ENCODE data around the gene TINAGL1. TPM values are rescaled to one million over a fixed set of nuclear protein-coding genes. Genes with fewer than 3 reads are reported as not detected.

The TINAGL1 gene
- polyA plus RNA-seq, 2 of the 4 experiments (the other 2 are of a cell fraction), result 0.22 to 0.88 TPM

- ChIA-PET CTCF (interaction anchor here (1.5 to 15.8 kb wide), 2 partner anchors 30 to 50 kb away, joined by 7 to 252 read pairs; partner anchors contain the start of gene TINAGL1), POLR2A (no interaction called here)
- FAIRE-seq (no peak), DNase-seq (ENCODE audit: low read depth in 1 of 2, low spot score in 1 of 2) (no peak), ATAC-seq (no peak)
- no peak for TF ChIP-seq RCOR1 (IDR thresholded peaks at IDR 0.05; ENCODE audit: low read depth, low read length)
- TF ChIP-seq CBX2 (IDR thresholded peaks at IDR 0.05; ENCODE audit: borderline replicate concordance, low read depth), result no peak
- no peak for TF ChIP-seq CBX8 (IDR thresholded peaks at IDR 0.05)
- TF ChIP-seq NR3C1 (IDR thresholded peaks at IDR 0.05), result no peak
- TF ChIP-seq, protein P1, sequence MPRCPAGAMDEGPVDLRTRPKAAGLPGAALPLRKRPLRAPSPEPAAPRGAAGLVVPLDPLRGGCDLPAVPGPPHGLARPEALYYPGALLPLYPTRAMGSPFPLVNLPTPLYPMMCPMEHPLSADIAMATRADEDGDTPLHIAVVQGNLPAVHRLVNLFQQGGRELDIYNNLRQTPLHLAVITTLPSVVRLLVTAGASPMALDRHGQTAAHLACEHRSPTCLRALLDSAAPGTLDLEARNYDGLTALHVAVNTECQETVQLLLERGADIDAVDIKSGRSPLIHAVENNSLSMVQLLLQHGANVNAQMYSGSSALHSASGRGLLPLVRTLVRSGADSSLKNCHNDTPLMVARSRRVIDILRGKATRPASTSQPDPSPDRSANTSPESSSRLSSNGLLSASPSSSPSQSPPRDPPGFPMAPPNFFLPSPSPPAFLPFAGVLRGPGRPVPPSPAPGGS (IDR thresholded peaks at IDR 0.05), result no peak
- TF ChIP-seq, protein P2, sequence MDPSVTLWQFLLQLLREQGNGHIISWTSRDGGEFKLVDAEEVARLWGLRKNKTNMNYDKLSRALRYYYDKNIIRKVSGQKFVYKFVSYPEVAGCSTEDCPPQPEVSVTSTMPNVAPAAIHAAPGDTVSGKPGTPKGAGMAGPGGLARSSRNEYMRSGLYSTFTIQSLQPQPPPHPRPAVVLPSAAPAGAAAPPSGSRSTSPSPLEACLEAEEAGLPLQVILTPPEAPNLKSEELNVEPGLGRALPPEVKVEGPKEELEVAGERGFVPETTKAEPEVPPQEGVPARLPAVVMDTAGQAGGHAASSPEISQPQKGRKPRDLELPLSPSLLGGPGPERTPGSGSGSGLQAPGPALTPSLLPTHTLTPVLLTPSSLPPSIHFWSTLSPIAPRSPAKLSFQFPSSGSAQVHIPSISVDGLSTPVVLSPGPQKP (IDR thresholded peaks at IDR 0.05; ENCODE audit: low read depth, low read length), result no peak
- no peak for TF ChIP-seq CTCF (IDR thresholded peaks at IDR 0.05)
- no peak for TF ChIP-seq TFCP2L1 (CRISPR knock-in tag; IDR thresholded peaks at IDR 0.05)
- TF ChIP-seq EHMT2 (IDR thresholded peaks at IDR 0.05; ENCODE audit: low read depth), result no peak
- no peak for TF ChIP-seq POLR2AphosphoS2 (conservative IDR thresholded peaks at IDR 0.05; ENCODE audit: low read length)
- no peak for TF ChIP-seq CEBPB (IDR thresholded peaks at IDR 0.05)
- TF ChIP-seq BHLHE40 (IDR thresholded peaks at IDR 0.05; ENCODE audit: low read depth, low read length), result no peak
- no peak for TF ChIP-seq RFX5 (IDR thresholded peaks at IDR 0.05)
- TF ChIP-seq HMGXB4 (CRISPR knock-in tag; IDR thresholded peaks at IDR 0.05; ENCODE audit: borderline replicate concordance), result no peak
- TF ChIP-seq ZC3H11A (IDR thresholded peaks at IDR 0.05), result no peak
- TF ChIP-seq RNF2 (IDR thresholded peaks at IDR 0.05; ENCODE audit: borderline replicate concordance, low read depth), result no peak
- no peak for TF ChIP-seq HEYL (CRISPR knock-in tag; IDR thresholded peaks at IDR 0.05)
- no peak overlapping the region for H3K27ac ChIP-seq
- H3K4me2 ChIP-seq, result no peak overlapping the region
- no peaks in the 10 kb centered on the region for H3K4me1 ChIP-seq
- no peak overlapping the region for H3K4me3 ChIP-seq
- no peaks in the 10 kb centered on the region for H3K9me3 ChIP-seq
- WGBS (ENCODE audit: missing lambda C conversion rate), result 80% methylated on average over 7 of the region's 7 CpGs
These were observed 22.7 kb downstream of the TINAGL1 start for GRCh38 chr1:31598980-31599379.

DNA sequence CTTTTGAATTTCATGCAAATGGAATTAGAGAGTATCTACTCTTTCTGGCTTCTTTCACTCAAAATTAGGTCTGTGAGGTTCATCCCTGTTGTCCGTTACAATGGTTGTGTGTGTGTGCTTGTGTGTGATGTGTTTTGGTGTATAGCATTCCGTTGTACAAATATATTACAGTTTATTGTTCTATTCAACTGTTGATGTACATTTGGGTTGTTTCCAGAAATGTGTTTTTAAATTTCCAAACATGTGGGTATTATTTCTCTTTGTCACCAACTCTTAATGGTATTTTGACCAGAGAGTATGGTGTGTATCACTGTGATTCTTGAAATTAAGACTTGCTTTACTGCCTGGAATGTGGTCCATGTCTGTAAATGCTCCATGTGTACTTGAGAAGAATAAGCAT, 24.3 kb downstream of the TINAGL1 start:
- ChIA-PET POLR2A (no interaction called here), CTCF (no interaction called here)

More for the DNA sequence above, 24.3 kb downstream of the TINAGL1 start:
- FAIRE-seq, result no peak
- no peak for DNase-seq (ENCODE audit: low read depth in 1 of 2, low spot score in 1 of 2)
- H3K4me1 ChIP-seq, result no peaks in the 10 kb centered on the region
- H3K9me3 ChIP-seq, result no peaks in the 10 kb centered on the region
- no peak overlapping the region for H3K4me3 ChIP-seq
- H3K4me2 ChIP-seq, result no peak overlapping the region
- WGBS (ENCODE audit: missing lambda C conversion rate), result 64% methylated on average over 2 of the region's 2 CpGs
- ATAC-seq, result no peak
- H3K27ac ChIP-seq, result no peak overlapping the region
- TF ChIP-seq HOXB5 (CRISPR knock-in tag; IDR thresholded peaks at IDR 0.05) (no peak), RARB (CRISPR knock-in tag; IDR thresholded peaks at IDR 0.05) (no peak), SREBF2 (IDR thresholded peaks at IDR 0.05) (no peak), CHD2 (IDR thresholded peaks at IDR 0.05; ENCODE audit: low read length, partially characterized antibody) (no peak), KDM1A (IDR thresholded peaks at IDR 0.05; ENCODE audit: low read depth) (no peak), BHLHE40 (IDR thresholded peaks at IDR 0.05; ENCODE audit: low read depth, low read length) (no peak), NPAS2 (CRISPR knock-in tag; IDR thresholded peaks at IDR 0.05; ENCODE audit: borderline replicate concordance) (no peak), USF2 (IDR thresholded peaks at IDR 0.05) (no peak)
